K562 (cell line): Measurements from ENCODE around the gene PPFIA1.

Experiments
- DNMT1 ChIP-seq: fragments of 450-650 bp; IDR thresholded peaks from 2 replicates; pipeline ENCODE4 v1.6.1; 2016; ENCODE audit warnings: antibody characterized with exemption, mild to moderate bottlenecking
- EGR1 ChIP-seq: fragments of 450-650 bp; conservative IDR thresholded peaks from 2 replicates; pipeline ENCODE4 v1.6.1; 2017; ENCODE audit warnings: mild to moderate bottlenecking
- KAT2B ChIP-seq: IDR thresholded peaks from one replicate; pipeline ENCODE4 v1.6.1; 2012; ENCODE audit warnings: low read depth, mild to moderate bottlenecking, control low read depth, inconsistent platforms, low read length, moderate library complexity
- MAFG ChIP-seq: fragments of 450-650 bp; conservative IDR thresholded peaks from 2 replicates; pipeline ENCODE4 v1.6.1; 2016; ENCODE audit warnings: missing genetic modification characterization, missing compliant biosample characterization
- MXI1 ChIP-seq: IDR thresholded peaks from 2 replicates; pipeline ENCODE4 v1.6.1; 2011; ENCODE audit warnings: low read depth, mild to moderate bottlenecking, improper control_type of control experiment, low read length
- MYC ChIP-seq, 2 experiments: fragments of 250-450 bp in 1 of 2; sonication (Bioruptor Pico) in 1 of 2; IDR thresholded peaks; 2 replicates each; pipeline versions ENCODE4 v1.5.1 to v1.6.1; 2012 to 2021; ENCODE audit warnings: low read depth in 2 of 2, borderline replicate concordance in 1 of 2, improper control_type of control experiment in 1 of 2, low read length in 1 of 2, mild to moderate bottlenecking in 1 of 2, moderate library complexity in 1 of 2
- SAP30 ChIP-seq: fragments of 200-600 bp; sonication (generic); IDR thresholded peaks from 2 replicates; pipeline ENCODE4 v1.6.1; 2012; ENCODE audit warnings: borderline replicate concordance, low read depth, mild to moderate bottlenecking, moderate library complexity, low read length, control low read depth, inconsistent platforms; ENCODE audit not compliant: insufficient read depth, poor library complexity, severe bottlenecking
- TBP ChIP-seq: optimal IDR thresholded peaks from 2 replicates; pipeline ENCODE3; 2011; ENCODE audit warnings: low read depth, low read length, improper control_type of control experiment
- ZNF146 ChIP-seq: IDR thresholded peaks from one replicate; pipeline ENCODE4 v1.6.1; 2018; ENCODE audit warnings: missing compliant biosample characterization; ENCODE audit not compliant: unreplicated experiment
- TF ChIP-seq, protein P1 (sequence below), 2 experiments: fragments of 450-650 bp in 1 of 2; IDR thresholded peaks; 2 replicates each; pipeline ENCODE4 v1.6.1; 2011 to 2017; ENCODE audit warnings: low read depth in 2 of 2, antibody characterized with exemption in 1 of 2, borderline replicate concordance in 1 of 2, low read length in 1 of 2, mild to moderate bottlenecking in 1 of 2, mixed read lengths in 1 of 2; ENCODE audit not compliant: control insufficient read depth in 1 of 2
- TF ChIP-seq, protein P2 (sequence below): sonication (generic); formaldehyde crosslinking; IDR thresholded peaks from 2 replicates; pipeline ENCODE4 v1.8.1; 2023; ENCODE audit warnings: mild to moderate bottlenecking, missing genetic modification reagents, moderate library complexity
- TF ChIP-seq, protein P3 (sequence below), 2 experiments: fragments of 450-650 bp in 1 of 2; sonication (generic) in 1 of 2; formaldehyde crosslinking; conservative IDR thresholded peaks; 2 replicates each; pipeline versions ENCODE4 v1.4.0 to v1.8.1; 2020 to 2022; ENCODE audit warnings: mild to moderate bottlenecking in 1 of 2, missing genetic modification reagents in 1 of 2
- TF ChIP-seq, protein P4 (sequence below), 3 experiments: IDR thresholded peaks in 2 of 3; conservative IDR thresholded peaks in 1 of 3; 2 replicates each; pipeline ENCODE4 v1.5.1; 2011 to 2012; ENCODE audit warnings: low read length in 3 of 3, mild to moderate bottlenecking in 3 of 3, control low read depth in 2 of 3, improper control_type of control experiment in 1 of 3, inconsistent platforms in 1 of 3, low read depth in 1 of 3, mixed read lengths in 1 of 3, moderate library complexity in 1 of 3; ENCODE audit not compliant: insufficient read depth in 2 of 3

DNA sequence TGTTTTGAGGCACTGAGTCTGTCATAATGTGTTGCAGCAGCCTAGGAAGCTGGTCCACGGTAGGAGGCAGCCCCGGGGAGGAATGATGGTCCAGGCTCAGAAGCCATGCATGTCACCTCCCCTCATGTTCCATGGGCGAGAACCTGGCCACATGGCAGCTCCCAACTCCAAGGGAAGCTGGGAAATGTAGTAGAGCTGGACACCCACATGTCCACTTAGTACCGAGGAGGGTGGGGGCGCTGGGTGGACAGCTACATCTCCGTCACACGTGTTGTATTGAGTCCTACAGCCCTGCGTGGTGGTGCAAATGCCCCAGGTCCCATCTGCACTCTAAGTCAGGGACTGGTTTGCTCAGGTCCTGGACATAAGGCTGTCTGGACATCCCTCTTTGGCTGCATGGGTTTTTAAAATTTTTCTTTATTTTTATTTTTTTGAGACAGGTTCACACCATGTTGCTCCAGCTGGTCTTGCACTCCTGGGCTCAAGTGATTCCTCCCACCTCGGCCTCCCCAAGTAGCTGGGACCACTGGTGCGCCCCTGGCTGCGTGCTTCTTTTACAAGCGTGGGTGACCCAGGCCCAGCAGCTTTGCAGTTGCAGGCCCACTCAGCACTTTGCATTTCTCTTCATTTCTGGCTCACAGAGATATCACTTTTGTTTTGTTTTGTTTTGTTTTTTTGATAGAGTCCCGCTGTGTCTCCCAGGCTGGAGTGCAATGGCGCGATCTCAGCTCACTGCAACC, 123.9 kb downstream of the PPFIA1 start:
- TF ChIP-seq DNMT1 (no peak), MXI1 (no peak), MAFG (tag) (no peak), ZNF146 (no peak), MYC (IDR thresholded peaks at IDR 0.05; ENCODE audit: low read depth, low read length) (no peak), MYC (CRISPR knock-in tag; IDR thresholded peaks at IDR 0.05; ENCODE audit: borderline replicate concordance, low read depth) (no peak), SAP30 (no peak), EGR1 (no peak), KAT2B (no peak), TBP (no peak)
- TF ChIP-seq, protein P1, sequence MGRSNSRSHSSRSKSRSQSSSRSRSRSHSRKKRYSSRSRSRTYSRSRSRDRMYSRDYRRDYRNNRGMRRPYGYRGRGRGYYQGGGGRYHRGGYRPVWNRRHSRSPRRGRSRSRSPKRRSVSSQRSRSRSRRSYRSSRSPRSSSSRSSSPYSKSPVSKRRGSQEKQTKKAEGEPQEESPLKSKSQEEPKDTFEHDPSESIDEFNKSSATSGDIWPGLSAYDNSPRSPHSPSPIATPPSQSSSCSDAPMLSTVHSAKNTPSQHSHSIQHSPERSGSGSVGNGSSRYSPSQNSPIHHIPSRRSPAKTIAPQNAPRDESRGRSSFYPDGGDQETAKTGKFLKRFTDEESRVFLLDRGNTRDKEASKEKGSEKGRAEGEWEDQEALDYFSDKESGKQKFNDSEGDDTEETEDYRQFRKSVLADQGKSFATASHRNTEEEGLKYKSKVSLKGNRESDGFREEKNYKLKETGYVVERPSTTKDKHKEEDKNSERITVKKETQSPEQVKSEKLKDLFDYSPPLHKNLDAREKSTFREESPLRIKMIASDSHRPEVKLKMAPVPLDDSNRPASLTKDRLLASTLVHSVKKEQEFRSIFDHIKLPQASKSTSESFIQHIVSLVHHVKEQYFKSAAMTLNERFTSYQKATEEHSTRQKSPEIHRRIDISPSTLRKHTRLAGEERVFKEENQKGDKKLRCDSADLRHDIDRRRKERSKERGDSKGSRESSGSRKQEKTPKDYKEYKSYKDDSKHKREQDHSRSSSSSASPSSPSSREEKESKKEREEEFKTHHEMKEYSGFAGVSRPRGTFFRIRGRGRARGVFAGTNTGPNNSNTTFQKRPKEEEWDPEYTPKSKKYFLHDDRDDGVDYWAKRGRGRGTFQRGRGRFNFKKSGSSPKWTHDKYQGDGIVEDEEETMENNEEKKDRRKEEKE (IDR thresholded peaks at IDR 0.05; ENCODE audit: borderline replicate concordance in 1 of 2, control insufficient read depth in 1 of 2, low read depth in 2 of 2, low read length in 1 of 2): no peak
- TF ChIP-seq, protein P2, sequence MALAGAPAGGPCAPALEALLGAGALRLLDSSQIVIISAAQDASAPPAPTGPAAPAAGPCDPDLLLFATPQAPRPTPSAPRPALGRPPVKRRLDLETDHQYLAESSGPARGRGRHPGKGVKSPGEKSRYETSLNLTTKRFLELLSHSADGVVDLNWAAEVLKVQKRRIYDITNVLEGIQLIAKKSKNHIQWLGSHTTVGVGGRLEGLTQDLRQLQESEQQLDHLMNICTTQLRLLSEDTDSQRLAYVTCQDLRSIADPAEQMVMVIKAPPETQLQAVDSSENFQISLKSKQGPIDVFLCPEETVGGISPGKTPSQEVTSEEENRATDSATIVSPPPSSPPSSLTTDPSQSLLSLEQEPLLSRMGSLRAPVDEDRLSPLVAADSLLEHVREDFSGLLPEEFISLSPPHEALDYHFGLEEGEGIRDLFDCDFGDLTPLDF (CRISPR knock-in tag): no peak
- TF ChIP-seq, protein P3, sequence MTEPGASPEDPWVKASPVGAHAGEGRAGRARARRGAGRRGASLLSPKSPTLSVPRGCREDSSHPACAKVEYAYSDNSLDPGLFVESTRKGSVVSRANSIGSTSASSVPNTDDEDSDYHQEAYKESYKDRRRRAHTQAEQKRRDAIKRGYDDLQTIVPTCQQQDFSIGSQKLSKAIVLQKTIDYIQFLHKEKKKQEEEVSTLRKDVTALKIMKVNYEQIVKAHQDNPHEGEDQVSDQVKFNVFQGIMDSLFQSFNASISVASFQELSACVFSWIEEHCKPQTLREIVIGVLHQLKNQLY (CRISPR knock-in tag; conservative IDR thresholded peaks at IDR 0.05): no peak
- TF ChIP-seq, protein P4, sequence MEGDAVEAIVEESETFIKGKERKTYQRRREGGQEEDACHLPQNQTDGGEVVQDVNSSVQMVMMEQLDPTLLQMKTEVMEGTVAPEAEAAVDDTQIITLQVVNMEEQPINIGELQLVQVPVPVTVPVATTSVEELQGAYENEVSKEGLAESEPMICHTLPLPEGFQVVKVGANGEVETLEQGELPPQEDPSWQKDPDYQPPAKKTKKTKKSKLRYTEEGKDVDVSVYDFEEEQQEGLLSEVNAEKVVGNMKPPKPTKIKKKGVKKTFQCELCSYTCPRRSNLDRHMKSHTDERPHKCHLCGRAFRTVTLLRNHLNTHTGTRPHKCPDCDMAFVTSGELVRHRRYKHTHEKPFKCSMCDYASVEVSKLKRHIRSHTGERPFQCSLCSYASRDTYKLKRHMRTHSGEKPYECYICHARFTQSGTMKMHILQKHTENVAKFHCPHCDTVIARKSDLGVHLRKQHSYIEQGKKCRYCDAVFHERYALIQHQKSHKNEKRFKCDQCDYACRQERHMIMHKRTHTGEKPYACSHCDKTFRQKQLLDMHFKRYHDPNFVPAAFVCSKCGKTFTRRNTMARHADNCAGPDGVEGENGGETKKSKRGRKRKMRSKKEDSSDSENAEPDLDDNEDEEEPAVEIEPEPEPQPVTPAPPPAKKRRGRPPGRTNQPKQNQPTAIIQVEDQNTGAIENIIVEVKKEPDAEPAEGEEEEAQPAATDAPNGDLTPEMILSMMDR (IDR thresholded peaks at IDR 0.05 in 2 of 3, conservative IDR thresholded peaks at IDR 0.05 in 1 of 3; ENCODE audit: insufficient read depth in 2 of 3, low read depth in 1 of 3, low read length in 3 of 3): no peak
